BE2C (cell line): ENCODE data around the gene CBX6.
A peak's percentile ranks its signal among the peaks of the same experiment; 100 is the strongest.

Experiments
- DNase-seq: peaks from one replicate; pipeline ENCODE4 v3.0.0-alpha.2; 2020
- H3K27me3 ChIP-seq: fragments of 250-450 bp; sonication (Bioruptor Pico); 2 replicates; pipeline ENCODE4 v1.5.1; 2020; ENCODE audit warnings: mild to moderate bottlenecking
- H3K36me3 ChIP-seq: fragments of 250-450 bp; sonication (Bioruptor Pico); 2 replicates; pipeline ENCODE4 v1.5.1; 2020; ENCODE audit warnings: mild to moderate bottlenecking
- H3K4me1 ChIP-seq: fragments of 250-450 bp; sonication (Bioruptor Pico); 2 replicates; pipeline ENCODE4 v1.5.1; 2020
- H3K4me3 ChIP-seq: 2 replicates; pipeline ENCODE4 v1.5.1; 2011; ENCODE audit warnings: low read depth, low read length
- H3K9me3 ChIP-seq: fragments of 250-450 bp; sonication (Bioruptor Pico); 2 replicates; pipeline ENCODE4 v1.5.1; 2020
- CTCF ChIP-seq: IDR thresholded peaks from 2 replicates; pipeline ENCODE4 v1.5.1; 2012; ENCODE audit warnings: mild to moderate bottlenecking, low read depth, low read length

Gene CBX6

GRCh38 chr22:38867471-38868285 is 4.3 kb downstream of the CBX6 start:
- DNase-seq, result no peak
- no peak for TF ChIP-seq CTCF
- Histone ChIP-seq H3K9me3 (no peaks in the 10 kb centered on the region), H3K36me3 (peaks cover 55% of the 10 kb centered on the region), H3K4me3 (no peak overlapping the region), H3K27me3 (no peaks in the 10 kb centered on the region), H3K4me1 (peaks cover 51% of the 10 kb centered on the region)

- Histone ChIP-seq H3K27me3 (no peaks in the 10 kb centered on the region), H3K4me3 (no peak overlapping the region), H3K4me1 (peaks cover 53% of the 10 kb centered on the region), H3K36me3 (peaks cover 55% of the 10 kb centered on the region), H3K9me3 (no peaks in the 10 kb centered on the region)
- no peak for TF ChIP-seq CTCF
- DNase-seq, result no peak
Observed at GRCh38 chr22:38867124-38867455, 4.9 kb downstream of the CBX6 start.

- no peak overlapping the region for H3K4me3 ChIP-seq
- H3K9me3 ChIP-seq, result no peaks in the 10 kb centered on the region
- DNase-seq, result peak; percentile 71
- peaks cover 56% of the 10 kb centered on the region for H3K4me1 ChIP-seq
- peaks cover 55% of the 10 kb centered on the region for H3K36me3 ChIP-seq
- H3K27me3 ChIP-seq, result no peaks in the 10 kb centered on the region
- TF ChIP-seq CTCF, result no peak
Observed at GRCh38 chr22:38866399-38867123, 5.5 kb downstream of the CBX6 start.

- TF ChIP-seq CTCF, result no peak
- H3K36me3 ChIP-seq, result peaks cover 55% of the 10 kb centered on the region
- no peak for DNase-seq
- no peaks in the 10 kb centered on the region for H3K9me3 ChIP-seq
- H3K4me1 ChIP-seq, result peaks cover 56% of the 10 kb centered on the region
- no peaks in the 10 kb centered on the region for H3K27me3 ChIP-seq
- H3K4me3 ChIP-seq, result no peak overlapping the region
Observed at GRCh38 chr22:38866024-38866398, 6.0 kb downstream of the CBX6 start.

- Histone ChIP-seq H3K4me3 (no peak overlapping the region), H3K27me3 (no peaks in the 10 kb centered on the region), H3K36me3 (peaks cover 55% of the 10 kb centered on the region), H3K4me1 (peaks cover 56% of the 10 kb centered on the region), H3K9me3 (no peaks in the 10 kb centered on the region)
- no peak for TF ChIP-seq CTCF
- DNase-seq, result no peak
Observed at GRCh38 chr22:38865201-38866023, 6.6 kb downstream of the CBX6 start.
